Measurements from ENCODE around the gene SMOC2. TPM values are rescaled to one million over a fixed set of nuclear protein-coding genes. Genes with fewer than 3 reads are reported as not detected.

The SMOC2 gene
- total RNA-seq, 2 donors from 2014 or later: not detected

GRCh38 chr6:168627506-168628175 lies 186.7 kb downstream of the SMOC2 start:
- ATAC-seq (no peak), DNase-seq (no peak)
- Mint-ChIP-seq H3K4me1 (no peaks in the 10 kb centered on the region), H3K27me3 (peaks cover 12% of the 10 kb centered on the region), H3K27ac (no peak overlapping the region), H3K36me3 (ENCODE audit: low read depth) (no peaks in the 10 kb centered on the region), H3K4me3 (no peak overlapping the region)
- peaks cover 2% of the 10 kb centered on the region for H3K9me3 ChIP-seq (ENCODE audit: control insufficient read depth, low read length, poor library complexity, severe bottlenecking)

- ATAC-seq (no peak), DNase-seq (no peak)
- Mint-ChIP-seq H3K4me1 (no peaks in the 10 kb centered on the region), H3K27me3 (peaks cover 17% of the 10 kb centered on the region), H3K27ac (no peak overlapping the region), H3K4me3 (no peak overlapping the region), H3K36me3 (ENCODE audit: low read depth) (no peaks in the 10 kb centered on the region)
- H3K9me3 ChIP-seq (ENCODE audit: control insufficient read depth, low read length, poor library complexity, severe bottlenecking): peaks cover 2% of the 10 kb centered on the region
Measured at GRCh38 chr6:168628176-168628553, 187.2 kb downstream of the SMOC2 start.

DNA sequence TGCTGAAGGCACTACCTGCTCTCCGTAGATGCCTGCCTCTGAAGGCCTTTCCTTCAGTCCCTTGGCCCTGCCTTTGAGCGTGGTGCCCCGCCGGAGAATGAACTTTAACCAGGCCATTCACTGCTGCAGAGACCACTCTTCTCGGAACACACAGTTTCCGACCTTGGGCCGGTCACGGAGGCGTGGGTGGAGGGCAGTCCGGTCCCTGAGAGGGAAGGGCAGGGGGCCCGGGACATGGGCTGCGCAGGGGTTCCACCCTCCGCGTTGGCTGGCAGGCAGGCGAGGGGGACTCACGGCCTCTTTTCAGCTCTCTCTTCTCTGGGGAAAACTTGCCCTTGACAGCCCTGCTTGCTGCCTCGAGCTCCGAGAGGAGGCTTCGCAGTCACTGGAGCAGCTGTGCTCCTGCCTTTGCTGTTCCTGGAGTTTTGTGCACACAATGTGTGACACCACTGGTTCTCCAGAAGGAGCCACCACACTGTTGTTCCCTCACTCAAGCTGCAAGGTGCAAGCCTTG lies 187.8 kb downstream of the SMOC2 start:
- Mint-ChIP-seq H3K36me3 (ENCODE audit: low read depth) (no peaks in the 10 kb centered on the region), H3K27me3 (peaks cover 18% of the 10 kb centered on the region), H3K4me3 (no peak overlapping the region), H3K4me1 (no peaks in the 10 kb centered on the region), H3K27ac (no peak overlapping the region)
- ATAC-seq: no peak
- no peak for DNase-seq
- H3K9me3 ChIP-seq (ENCODE audit: control insufficient read depth, low read length, poor library complexity, severe bottlenecking): peaks cover 2% of the 10 kb centered on the region

DNA sequence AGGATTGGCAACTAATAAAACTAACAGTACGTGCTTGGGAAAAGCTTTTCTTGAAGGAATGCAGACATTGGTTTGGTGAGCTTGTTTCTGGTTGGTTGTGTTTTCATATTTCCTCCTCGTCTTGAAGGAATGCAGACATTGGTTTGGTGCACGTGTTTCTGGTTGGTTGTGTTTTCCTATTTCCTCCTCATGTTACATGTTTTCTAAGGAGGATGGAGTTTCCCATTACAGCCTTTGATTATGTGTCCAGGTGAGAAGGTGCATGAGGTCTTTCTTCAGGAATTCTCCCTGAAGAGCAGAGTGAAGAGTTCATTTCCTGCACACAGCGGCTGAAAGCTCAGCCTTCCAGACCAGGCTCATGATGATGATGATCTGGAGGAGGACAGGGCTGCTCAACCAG lies 190.6 kb downstream of the SMOC2 start:
- Mint-ChIP-seq H3K4me1 (no peaks in the 10 kb centered on the region), H3K27me3 (peaks cover 18% of the 10 kb centered on the region), H3K36me3 (ENCODE audit: low read depth) (no peaks in the 10 kb centered on the region), H3K27ac (no peak overlapping the region), H3K4me3 (no peak overlapping the region)
- ATAC-seq: no peak
- DNase-seq: no peak
- H3K9me3 ChIP-seq (ENCODE audit: control insufficient read depth, low read length, poor library complexity, severe bottlenecking): no peaks in the 10 kb centered on the region

DNA sequence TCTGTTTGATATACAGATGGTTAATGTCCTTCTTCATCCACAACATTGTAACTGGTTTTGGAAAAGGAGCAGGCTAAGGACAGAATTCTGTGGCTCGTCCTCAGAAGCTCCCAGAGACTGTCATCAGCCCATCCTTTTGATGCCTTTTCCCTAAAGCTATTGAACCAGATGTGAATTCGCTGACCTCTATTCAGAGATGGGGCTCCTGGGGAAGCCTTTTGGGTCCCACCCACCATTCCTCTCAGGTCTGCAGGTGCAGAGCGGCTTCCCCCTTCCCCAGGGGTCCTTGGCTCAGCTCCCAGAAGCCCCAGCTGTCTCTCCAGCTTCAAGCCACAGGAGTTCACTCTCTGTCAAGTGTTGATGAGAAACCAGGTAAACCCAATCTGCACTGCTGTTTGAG lies 191.7 kb downstream of the SMOC2 start:
- Mint-ChIP-seq H3K36me3 (ENCODE audit: low read depth) (no peaks in the 10 kb centered on the region), H3K4me3 (no peak overlapping the region), H3K4me1 (no peaks in the 10 kb centered on the region), H3K27ac (no peak overlapping the region), H3K27me3 (peaks cover 18% of the 10 kb centered on the region)
- no peaks in the 10 kb centered on the region for H3K9me3 ChIP-seq (ENCODE audit: control insufficient read depth, low read length, poor library complexity, severe bottlenecking)
- no peak for DNase-seq
- ATAC-seq: no peak

DNA sequence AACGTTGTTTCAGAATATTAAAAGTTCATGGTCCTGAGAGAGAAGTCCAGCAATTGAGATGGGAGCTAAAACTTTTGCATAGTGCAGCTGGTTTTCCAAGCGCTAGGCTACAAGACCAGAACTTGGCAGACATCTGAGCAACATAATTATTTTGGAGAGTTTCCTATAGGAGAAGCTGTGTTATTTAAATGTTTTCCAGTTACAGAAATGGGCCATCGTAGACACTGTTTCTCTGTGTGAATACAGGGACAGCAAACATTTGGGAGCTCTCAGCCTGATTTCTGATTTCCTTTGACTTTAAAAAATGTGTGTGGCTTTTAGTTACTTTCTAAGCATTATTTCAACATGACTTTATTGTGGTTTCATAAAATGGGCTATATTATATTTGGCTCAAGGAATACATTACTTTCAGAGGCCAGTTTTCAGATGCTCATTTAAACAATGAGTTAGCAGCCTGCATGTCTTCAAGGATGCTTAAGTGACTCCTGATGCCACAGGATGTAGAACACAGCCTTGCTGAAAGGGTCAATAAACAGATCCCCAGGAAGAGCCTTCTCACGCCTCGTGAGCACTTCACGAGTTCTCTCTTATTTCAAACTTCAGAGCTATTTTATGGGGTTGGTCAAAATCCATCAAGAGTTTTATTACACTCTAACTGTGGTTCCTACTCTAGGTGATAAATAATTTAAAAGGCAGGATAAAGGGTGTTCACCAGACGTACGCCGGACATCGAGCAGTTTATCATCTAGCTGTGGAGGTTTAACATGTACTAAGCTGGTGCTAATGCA lies 193.8 kb downstream of the SMOC2 start:
- no peak overlapping the region for H3K4me3 Mint-ChIP-seq
- H3K4me1 Mint-ChIP-seq: no peaks in the 10 kb centered on the region
- DNase-seq: no peak
- peaks cover 28% of the 10 kb centered on the region for H3K27me3 Mint-ChIP-seq
- no peak overlapping the region for H3K27ac Mint-ChIP-seq
- H3K9me3 ChIP-seq (ENCODE audit: control insufficient read depth, low read length, poor library complexity, severe bottlenecking): no peaks in the 10 kb centered on the region
- no peaks in the 10 kb centered on the region for H3K36me3 Mint-ChIP-seq (ENCODE audit: low read depth)
- ATAC-seq: no peak

DNA sequence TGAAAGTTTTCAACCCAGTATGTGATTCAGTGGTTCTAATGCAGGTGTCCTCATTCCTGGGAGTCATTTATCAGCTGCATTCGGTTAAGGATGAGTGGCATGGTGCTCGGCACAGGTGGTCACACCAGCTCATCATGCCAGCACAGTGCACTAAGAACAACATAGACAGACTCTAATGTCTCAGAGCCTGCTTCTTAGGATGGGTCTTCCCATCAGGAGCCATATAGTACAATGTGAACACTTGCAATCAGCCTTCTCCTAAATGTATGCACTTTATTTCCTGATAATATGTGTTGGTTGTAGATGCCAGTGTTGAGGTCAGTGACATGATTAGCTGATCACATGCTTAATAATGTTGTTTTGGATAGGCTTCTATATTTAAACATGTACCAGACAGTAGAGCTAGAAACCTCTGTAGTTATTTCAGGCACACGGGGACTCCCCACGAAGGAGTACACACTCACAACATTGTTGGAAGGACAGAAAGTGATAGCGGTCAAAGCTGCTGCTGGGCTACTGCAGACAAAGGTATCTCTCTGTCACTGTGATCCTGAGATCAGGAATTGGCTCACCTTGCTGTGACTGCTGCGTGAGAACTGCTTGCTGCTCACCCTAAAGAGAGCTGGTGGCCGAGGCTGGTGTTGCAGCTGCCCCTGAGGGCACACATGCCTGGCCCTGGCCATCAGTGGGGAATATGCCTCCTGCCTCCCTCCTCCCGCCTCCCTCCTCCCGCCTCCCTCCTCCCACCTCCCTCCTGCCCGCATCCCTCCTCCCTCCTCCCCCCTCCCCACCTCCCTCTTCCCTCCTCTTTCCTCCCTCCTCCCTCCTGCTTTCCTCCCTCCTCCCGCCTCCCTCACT lies 195.4 kb downstream of the SMOC2 start:
- Mint-ChIP-seq H3K36me3 (ENCODE audit: low read depth) (no peaks in the 10 kb centered on the region), H3K27me3 (peaks cover 38% of the 10 kb centered on the region), H3K4me1 (no peaks in the 10 kb centered on the region), H3K4me3 (no peak overlapping the region), H3K27ac (no peak overlapping the region)
- ATAC-seq: no peak
- DNase-seq: no peak
- no peaks in the 10 kb centered on the region for H3K9me3 ChIP-seq (ENCODE audit: control insufficient read depth, low read length, poor library complexity, severe bottlenecking)

- DNase-seq (no peak), ATAC-seq (no peak)
- no peaks in the 10 kb centered on the region for H3K36me3 Mint-ChIP-seq (ENCODE audit: low read depth)
- no peaks in the 10 kb centered on the region for H3K9me3 ChIP-seq (ENCODE audit: control insufficient read depth, low read length, poor library complexity, severe bottlenecking)
- no peak overlapping the region for H3K4me3 Mint-ChIP-seq
- H3K27me3 Mint-ChIP-seq: peaks cover 30% of the 10 kb centered on the region
- H3K4me1 Mint-ChIP-seq: no peaks in the 10 kb centered on the region
- H3K27ac Mint-ChIP-seq: no peak overlapping the region
Measured at GRCh38 chr6:168637834-168638233, 196.8 kb downstream of the SMOC2 start.

- no peak overlapping the region for H3K27ac Mint-ChIP-seq
- no peaks in the 10 kb centered on the region for H3K9me3 ChIP-seq (ENCODE audit: control insufficient read depth, low read length, poor library complexity, severe bottlenecking)
- DNase-seq (no peak), ATAC-seq (no peak)
- peaks cover 2% of the 10 kb centered on the region for H3K4me1 Mint-ChIP-seq
- H3K4me3 Mint-ChIP-seq: no peak overlapping the region
- no peaks in the 10 kb centered on the region for H3K36me3 Mint-ChIP-seq (ENCODE audit: low read depth)
- peaks cover 30% of the 10 kb centered on the region for H3K27me3 Mint-ChIP-seq
Measured at GRCh38 chr6:168638468-168639271, 197.7 kb downstream of the SMOC2 start.

DNA sequence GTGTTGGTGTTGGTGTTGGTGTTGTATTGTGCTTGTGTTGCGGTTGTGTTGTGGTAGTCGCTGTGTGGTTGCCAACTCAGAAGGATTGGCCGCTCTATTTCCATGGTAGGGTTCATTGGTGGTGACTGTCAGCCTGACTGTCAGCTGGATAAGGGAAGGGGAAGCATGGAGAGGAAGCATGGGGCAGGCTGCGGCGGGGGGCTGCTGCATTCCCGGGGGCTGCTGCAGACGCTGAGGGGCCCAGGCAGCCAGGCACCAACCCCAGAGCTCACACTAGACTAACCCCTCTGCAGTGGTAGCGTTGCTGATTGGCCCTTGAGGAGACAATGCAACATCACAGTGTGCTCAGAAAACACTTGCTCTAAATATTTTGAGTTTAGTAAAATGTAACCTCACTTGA lies 199.2 kb downstream of the SMOC2 start:
- Mint-ChIP-seq H3K27ac (no peak overlapping the region), H3K4me3 (no peak overlapping the region)

DNA sequence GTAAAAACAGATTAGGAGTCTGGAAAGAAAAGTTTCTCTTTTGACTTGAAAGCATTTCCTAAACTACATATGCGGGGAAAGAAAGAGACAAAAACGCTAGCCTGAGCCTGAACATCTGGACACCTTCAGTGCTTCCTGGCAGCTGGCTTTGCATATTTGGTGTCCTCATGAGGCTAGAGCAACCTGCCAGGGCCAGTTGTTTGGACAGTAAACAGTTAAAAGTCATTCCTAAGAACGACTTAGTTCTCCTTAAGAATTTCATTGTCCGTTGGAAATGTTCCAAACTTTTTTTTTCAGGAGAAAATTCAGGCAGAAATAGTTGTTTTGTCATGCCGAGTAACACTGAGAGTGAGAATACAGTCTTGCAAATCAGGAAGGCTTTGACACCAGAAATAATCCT lies 199.8 kb downstream of the SMOC2 start:
- Mint-ChIP-seq H3K4me3 (no peak overlapping the region), H3K27ac (no peak overlapping the region), H3K36me3 (ENCODE audit: low read depth) (no peaks in the 10 kb centered on the region), H3K27me3 (peaks cover 34% of the 10 kb centered on the region), H3K4me1 (peaks cover 2% of the 10 kb centered on the region)
- H3K9me3 ChIP-seq (ENCODE audit: control insufficient read depth, low read length, poor library complexity, severe bottlenecking): no peaks in the 10 kb centered on the region
- DNase-seq: no peak
- no peak for ATAC-seq

More for the DNA sequence above, 199.2 kb downstream of the SMOC2 start:
- Mint-ChIP-seq H3K27me3 (peaks cover 30% of the 10 kb centered on the region), H3K36me3 (ENCODE audit: low read depth) (no peaks in the 10 kb centered on the region), H3K4me1 (peaks cover 2% of the 10 kb centered on the region)
- DNase-seq: no peak
- ATAC-seq: no peak
- no peaks in the 10 kb centered on the region for H3K9me3 ChIP-seq (ENCODE audit: control insufficient read depth, low read length, poor library complexity, severe bottlenecking)

DNA sequence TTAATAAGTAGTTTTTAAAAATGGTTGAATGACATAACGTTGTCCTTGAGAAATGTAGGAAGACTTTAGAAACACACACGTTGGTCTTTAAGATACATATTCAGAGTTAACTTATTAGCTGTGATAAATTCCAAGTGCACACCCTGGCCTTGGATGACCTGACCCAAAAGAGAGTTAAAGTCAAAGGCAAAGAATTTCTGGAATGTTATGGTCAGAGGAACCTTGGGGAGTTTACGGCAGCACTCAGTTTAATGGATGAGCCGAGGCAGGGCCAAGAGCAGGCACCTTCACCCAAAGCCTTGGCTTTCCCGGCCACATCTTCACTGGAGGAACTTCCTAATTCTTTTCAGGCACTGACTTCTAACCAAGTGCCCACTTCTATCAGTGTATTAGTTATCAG lies 200.5 kb downstream of the SMOC2 start:
- H3K4me1 Mint-ChIP-seq: peaks cover 2% of the 10 kb centered on the region
- no peaks in the 10 kb centered on the region for H3K36me3 Mint-ChIP-seq (ENCODE audit: low read depth)
- ATAC-seq (no peak), DNase-seq (no peak)
- H3K27me3 Mint-ChIP-seq: peaks cover 41% of the 10 kb centered on the region
- H3K9me3 ChIP-seq (ENCODE audit: control insufficient read depth, low read length, poor library complexity, severe bottlenecking): no peaks in the 10 kb centered on the region
- H3K27ac Mint-ChIP-seq: no peak overlapping the region
- no peak overlapping the region for H3K4me3 Mint-ChIP-seq

Measured in T-helper 17 cell (primary cell).